Measurements from ENCODE around the gene CHD2. TPM values are rescaled to one million over a fixed set of nuclear protein-coding genes. Genes with fewer than 3 reads are reported as not detected.

Gene CHD2
- total RNA-seq, 4 donors from 2014 or later, result 26.9 to 55.5 (median 33.7) TPM

- Histone ChIP-seq H3K9me3 (no peaks in the 10 kb centered on the region), H3K4me3 (no peak overlapping the region), H3K27ac (peak overlapping the region in 2 of 4 donors; percentile 1 to 53), H3K36me3 (peaks cover 5 to 95% of the 10 kb centered on the region in 2 donors), H3K27me3 (no peaks in the 10 kb centered on the region), H3K4me1 (peaks cover 0 to 9% of the 10 kb centered on the region in 2 donors)
- in situ Hi-C loops (cut with MboI; ENCODE audit: low sequenced_read_pairs in 4 of 4), result no loop called here
- intact Hi-C loops (cut with DNase I; ENCODE audit: low total_unique reads), result no loop called here
- ATAC-seq (no peak), DNase-seq (no peak)
- TF ChIP-seq CTCF (IDR thresholded peaks at IDR 0.05 in 4 of 5, conservative IDR thresholded peaks at IDR 0.05 in 1 of 5), result no peak
- TF ChIP-seq POLR2A (IDR thresholded peaks at IDR 0.05), result no peak
Measured at GRCh38 chr15:92943581-92943980, 43.5 kb downstream of the CHD2 start.

DNA sequence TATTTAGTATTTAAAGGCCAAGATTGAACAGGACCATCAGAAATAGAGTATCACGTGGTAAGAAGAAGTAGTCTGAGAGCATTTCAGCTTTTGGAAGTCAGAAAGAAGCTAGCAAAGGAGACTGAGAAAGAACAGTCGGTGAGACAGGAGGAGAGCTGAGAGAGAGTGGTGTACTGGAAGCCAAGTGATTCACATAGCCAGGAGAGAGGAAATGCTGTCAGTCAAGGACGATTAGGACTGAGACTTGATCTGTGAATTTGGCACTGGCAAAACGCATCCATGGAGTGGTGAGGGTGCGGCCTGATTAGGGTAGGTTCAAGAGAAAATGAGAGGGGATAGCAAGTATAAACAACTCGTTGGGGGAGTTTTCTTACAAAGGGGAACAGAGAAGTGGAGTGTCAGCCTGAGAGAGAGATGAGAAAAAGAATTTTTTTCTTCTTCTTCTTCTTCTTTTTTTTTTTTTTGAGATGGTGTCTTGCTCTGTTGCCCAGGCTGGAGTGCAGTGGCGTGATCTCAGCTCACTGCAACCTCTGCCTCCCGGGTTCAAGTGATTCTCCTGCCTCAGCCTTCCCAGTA lies 44.9 kb downstream of the CHD2 start:
- Histone ChIP-seq H3K9me3 (no peaks in the 10 kb centered on the region), H3K4me3 (no peak overlapping the region), H3K27me3 (no peaks in the 10 kb centered on the region), H3K4me1 (peaks cover 0 to 9% of the 10 kb centered on the region in 2 donors), H3K36me3 (peaks cover 15 to 95% of the 10 kb centered on the region in 2 donors), H3K27ac (peak overlapping the region in 3 of 4 donors; percentile 1 to 53 (median 7))
- TF ChIP-seq POLR2A (IDR thresholded peaks at IDR 0.05) (no peak), CTCF (IDR thresholded peaks at IDR 0.05 in 4 of 5, conservative IDR thresholded peaks at IDR 0.05 in 1 of 5) (no peak)
- intact Hi-C loops (cut with DNase I; ENCODE audit: low total_unique reads) (no loop called here), in situ Hi-C loops (cut with MboI; ENCODE audit: low sequenced_read_pairs in 4 of 4) (no loop called here)
- DNase-seq, result no peak
- ATAC-seq, result peak in 1 of 2 donors; percentile 42

- no peak for ATAC-seq
Measured at GRCh38 chr15:92947071-92947730, 47.1 kb downstream of the CHD2 start.

GRCh38 chr15:92949604-92950249 lies 49.6 kb downstream of the CHD2 start:
- TF ChIP-seq CTCF (IDR thresholded peaks at IDR 0.05 in 4 of 5, conservative IDR thresholded peaks at IDR 0.05 in 1 of 5), result no peak
- no peak for TF ChIP-seq POLR2A (IDR thresholded peaks at IDR 0.05)
- intact Hi-C loops (cut with DNase I; ENCODE audit: low total_unique reads), result no loop called here
- peaks cover 12 to 13% of the 10 kb centered on the region in 2 donors for H3K4me1 ChIP-seq
- ATAC-seq (no peak), DNase-seq (no peak)
- no peak overlapping the region for H3K4me3 ChIP-seq
- H3K27ac ChIP-seq, result no peak overlapping the region
- no peaks in the 10 kb centered on the region for H3K27me3 ChIP-seq
- in situ Hi-C loops (cut with MboI; ENCODE audit: low sequenced_read_pairs in 4 of 4), result no loop called here
- H3K9me3 ChIP-seq, result no peaks in the 10 kb centered on the region
- H3K36me3 ChIP-seq, result peaks cover 15 to 86% of the 10 kb centered on the region in 2 donors

More at GRCh38 chr15:92947071-92947730, 47.1 kb downstream of the CHD2 start:
- Histone ChIP-seq H3K27ac (peak overlapping the region in 1 of 4 donors; percentile 11), H3K36me3 (peaks cover 15 to 86% of the 10 kb centered on the region in 2 donors), H3K4me1 (peaks cover 12 to 22% of the 10 kb centered on the region in 2 donors), H3K27me3 (no peaks in the 10 kb centered on the region), H3K4me3 (no peak overlapping the region), H3K9me3 (no peaks in the 10 kb centered on the region)
- no peak for DNase-seq
- in situ Hi-C loops (cut with MboI; ENCODE audit: low sequenced_read_pairs in 4 of 4) (no loop called here), intact Hi-C loops (cut with DNase I; ENCODE audit: low total_unique reads) (no loop called here)
- TF ChIP-seq CTCF (IDR thresholded peaks at IDR 0.05 in 4 of 5, conservative IDR thresholded peaks at IDR 0.05 in 1 of 5) (no peak), POLR2A (IDR thresholded peaks at IDR 0.05) (no peak)
